Hematopoietic multipotent progenitor cell treated with erythropoietin and hydrocortisone succinate and interleukin-3 and kit ligand, for 8 days (in vitro differentiated cells): Measurements from ENCODE around the gene ABCC11.

Experiments
- DNase-seq: peaks from one replicate; pipeline ENCODE4 v3.0.0-alpha.2; 2015

The ABCC11 gene

GRCh38 chr16:48126801-48127644 is 120.3 kb downstream of the ABCC11 start:
- no peak for DNase-seq

DNA sequence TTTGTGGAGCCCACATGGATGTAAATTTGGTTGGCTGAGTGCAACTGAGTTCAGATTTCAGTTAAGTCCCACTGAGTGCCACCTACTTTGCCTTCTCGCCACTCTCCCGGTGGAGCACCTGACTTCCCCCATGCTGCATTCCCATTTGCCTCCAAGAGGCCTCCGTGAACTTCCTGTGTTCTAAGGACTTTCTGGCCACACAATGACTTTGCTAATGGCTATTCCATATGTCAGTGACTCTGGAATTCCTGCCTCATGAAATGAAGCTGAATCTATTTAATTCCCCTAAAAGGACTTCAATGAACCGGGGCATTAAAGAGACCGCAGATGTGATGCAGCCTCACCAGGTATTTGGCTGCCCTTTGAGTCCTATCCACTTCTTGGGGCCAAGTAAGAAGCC is 121.5 kb downstream of the ABCC11 start:
- DNase-seq, result no peak

- DNase-seq, result no peak
Observed at GRCh38 chr16:48124266-48124665, 123.1 kb downstream of the ABCC11 start.

- peak; percentile 16 for DNase-seq
Observed at GRCh38 chr16:48123104-48123788, 124.1 kb downstream of the ABCC11 start.

- no peak for DNase-seq
Observed at GRCh38 chr16:48121276-48121675, 126.1 kb downstream of the ABCC11 start.

- no peak for DNase-seq
Observed at GRCh38 chr16:48118841-48119240, 128.5 kb downstream of the ABCC11 start.

DNA sequence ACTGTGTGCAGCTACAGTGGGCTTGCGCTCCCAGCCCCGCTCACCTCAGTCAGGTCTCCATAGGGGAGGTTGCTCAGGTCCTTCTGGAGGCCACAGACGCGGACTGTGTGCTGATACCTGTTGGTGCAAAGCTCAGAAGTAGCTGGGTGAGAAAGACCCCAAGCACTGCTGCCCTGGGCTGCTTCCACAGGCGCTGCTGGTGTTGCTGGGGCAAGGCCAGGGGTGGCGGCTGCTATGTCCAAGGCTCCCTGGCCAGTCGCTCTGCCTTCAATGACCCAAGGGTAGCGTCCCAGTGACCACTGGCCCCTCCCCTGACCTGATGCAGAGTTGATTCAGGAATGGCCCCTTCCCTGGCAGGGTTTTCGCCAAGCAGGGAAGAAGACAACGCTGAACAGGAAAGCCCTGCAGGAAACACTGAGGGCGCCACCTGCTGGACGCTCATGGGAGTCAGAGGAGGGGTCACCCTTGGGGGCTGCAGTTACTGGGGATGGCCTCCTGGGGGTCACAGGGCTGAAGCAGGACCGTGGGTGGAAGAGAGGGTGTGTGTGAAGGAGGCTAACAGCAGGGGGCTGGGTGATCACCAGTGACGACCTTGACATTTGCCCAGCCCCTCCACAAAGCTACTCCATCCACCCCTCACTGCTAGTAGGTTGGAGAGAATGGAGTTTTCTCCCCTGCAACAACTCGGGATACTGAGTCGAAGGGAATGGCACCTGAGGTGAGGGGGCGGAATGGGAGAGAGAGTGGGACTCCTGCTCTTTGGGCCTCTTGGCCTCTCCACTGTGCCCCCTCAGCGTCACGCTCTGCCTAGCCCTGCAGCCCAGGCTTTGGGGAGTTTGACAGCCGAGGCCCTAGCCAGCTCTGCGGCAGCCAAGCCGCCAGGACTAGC is 129.9 kb downstream of the ABCC11 start:
- peak; percentile 65 for DNase-seq
